SK-N-MC (cell line): ENCODE measurements around the gene RAMAC.
A peak's percentile ranks its signal among the peaks of the same experiment; 100 is the strongest.

Experiments used
- DNase-seq: peaks from one replicate; pipeline ENCODE4 v3.0.0-alpha.2; 2011; ENCODE audit warnings: low read depth, low spot score
- H3K27ac ChIP-seq: fragments of 200-600 bp; sonication (generic); 2 replicates; pipeline ENCODE4 v1.5.1; 2016; ENCODE audit warnings: mixed run types
- H3K36me3 ChIP-seq: fragments of 200-600 bp; sonication (generic); 2 replicates; pipeline ENCODE4 v1.6.1; 2017; ENCODE audit warnings: antibody characterized with exemption, low read length, mixed read lengths; ENCODE audit not compliant: insufficient read depth
- H3K4me3 ChIP-seq: fragments of 200-600 bp; sonication (generic); 2 replicates; pipeline ENCODE4 v1.5.1; 2016
- H3K9ac ChIP-seq: fragments of 200-600 bp; sonication (generic); 2 replicates; pipeline ENCODE4 v1.8.0; 2017; ENCODE audit warnings: mixed run types, mixed read lengths; ENCODE audit not compliant: insufficient read length
- H3K9me3 ChIP-seq: fragments of 200-600 bp; sonication (generic); 2 replicates; pipeline ENCODE4 v1.6.1; 2017; ENCODE audit warnings: low read depth, mild to moderate bottlenecking, antibody characterized with exemption, low read length, moderate library complexity, mixed read lengths
- EZH2 ChIP-seq: fragments of 200-600 bp; sonication (generic); IDR thresholded peaks from one replicate; pipeline ENCODE4 v1.6.1; 2017; ENCODE audit warnings: antibody characterized with exemption
- FOXP2 ChIP-seq: optimal IDR thresholded peaks from 2 replicates; pipeline ENCODE3; 2011; ENCODE audit warnings: mild to moderate bottlenecking, moderate library complexity; ENCODE audit not compliant: insufficient read depth; ENCODE audit errors: extremely low read length, control extremely low read depth
- POLR2AphosphoS5 ChIP-seq: IDR thresholded peaks from 2 replicates; pipeline ENCODE4 v1.6.1; 2012; ENCODE audit warnings: mild to moderate bottlenecking, low read depth, low read length, borderline replicate concordance

The RAMAC gene

GRCh38 chr15:82977076-82977475, 8.9 kb upstream of the RAMAC start:
- Histone ChIP-seq H3K27ac (no peak overlapping the region), H3K36me3 (no peaks in the 10 kb centered on the region), H3K4me3 (no peak overlapping the region), H3K9me3 (no peaks in the 10 kb centered on the region), H3K9ac (no peak overlapping the region)
- no peak for TF ChIP-seq EZH2
- DNase-seq = no peak

DNA sequence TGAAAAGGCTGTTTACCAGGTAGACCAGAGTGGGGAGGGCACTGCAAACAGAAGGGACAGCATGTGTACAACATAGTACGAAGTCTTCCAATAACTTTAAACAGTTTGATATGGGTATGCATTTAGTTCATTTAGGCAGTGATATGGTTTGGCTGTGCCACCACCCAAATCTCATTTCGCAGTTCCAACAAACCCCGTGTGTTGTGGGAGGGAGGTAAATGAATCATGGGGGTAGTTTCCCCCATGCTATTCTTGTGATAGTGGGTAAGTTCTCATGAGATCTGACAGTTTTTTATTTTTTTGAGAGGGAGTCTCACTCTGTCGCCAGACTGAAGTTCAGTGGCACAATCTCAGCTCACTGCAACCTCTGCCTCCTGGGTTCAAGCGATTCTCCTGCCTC, 7.6 kb upstream of the RAMAC start:
- Histone ChIP-seq H3K4me3 (no peak overlapping the region), H3K9ac (no peak overlapping the region), H3K27ac (no peak overlapping the region), H3K9me3 (no peaks in the 10 kb centered on the region), H3K36me3 (no peaks in the 10 kb centered on the region)
- TF ChIP-seq FOXP2 (no peak), POLR2AphosphoS5 (no peak), EZH2 (no peak)
- DNase-seq = no peak

- H3K4me3 ChIP-seq = no peak overlapping the region
- TF ChIP-seq POLR2AphosphoS5 (no peak), FOXP2 (no peak), EZH2 (no peak)
- no peak for DNase-seq
- H3K27ac ChIP-seq = no peak overlapping the region
- H3K36me3 ChIP-seq = no peaks in the 10 kb centered on the region
- H3K9ac ChIP-seq = no peak overlapping the region
- H3K9me3 ChIP-seq = no peaks in the 10 kb centered on the region
Measured at GRCh38 chr15:82979726-82980125, 6.3 kb upstream of the RAMAC start.

- H3K4me3 ChIP-seq = no peak overlapping the region
- H3K9me3 ChIP-seq = no peaks in the 10 kb centered on the region
- TF ChIP-seq POLR2AphosphoS5 (no peak), FOXP2 (no peak), EZH2 (no peak)
- no peak overlapping the region for H3K27ac ChIP-seq
- no peak for DNase-seq
- no peaks in the 10 kb centered on the region for H3K36me3 ChIP-seq
- no peak overlapping the region for H3K9ac ChIP-seq
Measured at GRCh38 chr15:82980981-82981380, 5.0 kb upstream of the RAMAC start.

DNA sequence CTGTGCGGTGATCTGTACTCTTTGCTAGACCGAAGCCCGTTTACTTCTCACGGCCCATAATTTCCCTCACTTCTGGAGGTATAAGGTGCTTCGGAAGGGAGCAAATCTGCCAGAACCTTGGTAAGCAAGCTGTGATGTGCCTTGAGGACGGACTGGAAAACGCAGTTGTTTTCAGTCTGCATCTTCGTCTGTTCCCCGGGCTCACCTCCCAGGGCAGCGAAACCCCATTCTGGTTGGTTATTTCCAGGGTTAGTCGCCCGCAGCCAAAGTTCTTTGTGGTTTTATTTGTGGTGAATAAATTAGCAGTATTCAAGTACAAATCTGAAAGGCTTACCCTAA, 401 bp downstream of the RAMAC start:
- Histone ChIP-seq H3K9ac (peak overlapping the region; percentile 97), H3K4me3 (peak overlapping the region; percentile 96), H3K27ac (0 out of 2 replicates have a peak overlapping the region, but pooled peaks have one; percentile 7), H3K9me3 (no peaks in the 10 kb centered on the region), H3K36me3 (peaks cover 13% of the 10 kb centered on the region)
- no peak for TF ChIP-seq FOXP2
- no peak for TF ChIP-seq EZH2
- TF ChIP-seq POLR2AphosphoS5 = no peak
- DNase-seq = no peak

DNA sequence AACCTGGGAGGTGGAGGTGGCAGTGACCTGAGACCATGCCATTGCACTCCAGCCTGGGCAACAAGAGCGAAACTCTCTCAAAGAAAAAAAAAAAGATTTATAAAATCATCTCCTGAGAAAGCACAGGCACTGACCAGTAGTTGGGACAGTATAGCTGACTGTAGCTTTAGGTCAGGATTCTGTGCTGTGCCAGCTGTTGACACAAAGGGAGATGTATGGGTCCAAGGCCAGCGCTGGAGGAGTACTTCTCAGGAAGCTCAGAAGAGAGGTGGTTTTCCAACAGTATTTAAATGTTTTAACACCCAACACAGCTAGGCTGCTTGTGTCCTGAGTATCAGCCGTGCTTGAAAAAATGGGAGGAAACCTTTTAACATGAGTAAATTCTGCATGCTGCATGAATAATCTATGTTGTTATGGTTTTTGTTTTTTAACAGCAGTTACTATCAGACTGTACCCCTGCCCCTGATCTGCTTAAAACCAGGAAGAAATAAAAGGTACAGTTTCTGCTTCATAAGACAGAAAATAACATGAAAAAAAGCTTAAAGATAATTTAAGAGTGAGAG, 6.5 kb downstream of the RAMAC start:
- Histone ChIP-seq H3K36me3 (peaks cover 13% of the 10 kb centered on the region), H3K27ac (no peak overlapping the region), H3K4me3 (no peak overlapping the region), H3K9me3 (no peaks in the 10 kb centered on the region), H3K9ac (no peak overlapping the region)
- TF ChIP-seq POLR2AphosphoS5 (no peak), EZH2 (no peak), FOXP2 (no peak)
- DNase-seq = no peak

GRCh38 chr15:82993144-82993543, 7.1 kb downstream of the RAMAC start:
- H3K27ac ChIP-seq = no peak overlapping the region
- TF ChIP-seq POLR2AphosphoS5 (no peak), EZH2 (no peak), FOXP2 (no peak)
- H3K36me3 ChIP-seq = peaks cover 13% of the 10 kb centered on the region
- no peak for DNase-seq
- no peak overlapping the region for H3K4me3 ChIP-seq
- no peak overlapping the region for H3K9ac ChIP-seq
- H3K9me3 ChIP-seq = no peaks in the 10 kb centered on the region

DNA sequence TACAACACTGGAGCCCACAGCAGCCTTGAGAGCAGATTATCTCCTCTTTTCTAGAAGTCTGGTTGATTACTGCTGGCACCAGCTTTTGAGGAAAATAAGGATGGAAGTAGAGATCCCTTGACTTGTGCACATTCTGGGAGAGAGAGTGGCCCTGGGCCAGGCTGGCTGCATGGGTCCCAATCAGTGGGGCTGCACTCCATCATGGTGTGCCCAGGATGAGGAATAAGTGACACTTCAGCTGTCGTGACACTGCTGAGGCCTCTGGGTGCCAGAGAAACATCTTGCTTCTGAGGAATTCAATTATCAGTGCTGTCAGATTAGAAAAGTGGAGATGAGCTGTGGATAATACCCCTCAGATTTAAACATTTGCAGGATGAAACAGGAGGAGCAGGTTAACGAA, 9.1 kb downstream of the RAMAC start:
- no peak overlapping the region for H3K9ac ChIP-seq
- H3K9me3 ChIP-seq = no peaks in the 10 kb centered on the region
- H3K36me3 ChIP-seq = 0 out of 2 replicates have a peak, but pooled peaks cover 3% of the 10 kb centered on the region
- DNase-seq = no peak
- no peak overlapping the region for H3K4me3 ChIP-seq
- H3K27ac ChIP-seq = no peak overlapping the region
- TF ChIP-seq FOXP2 (no peak), EZH2 (no peak), POLR2AphosphoS5 (no peak)

- TF ChIP-seq FOXP2 (no peak), EZH2 (no peak), POLR2AphosphoS5 (no peak)
- Histone ChIP-seq H3K9ac (no peak overlapping the region), H3K4me3 (no peak overlapping the region), H3K27ac (no peak overlapping the region), H3K36me3 (no peaks in the 10 kb centered on the region), H3K9me3 (no peaks in the 10 kb centered on the region)
- no peak for DNase-seq
Measured at GRCh38 chr15:82995938-82996337, 9.9 kb downstream of the RAMAC start.
